Eye (tissue), 1 donor: ENCODE measurements around the gene KCNIP1.

Source experiments
- DNase-seq: peaks from one replicate; pipeline ENCODE4 v3.0.0-alpha.2; 2015

Gene KCNIP1

GRCh38 chr5:170603578-170604565, 100.1 kb downstream of the KCNIP1 start:
- peak; percentile 91 for DNase-seq

GRCh38 chr5:170606941-170607340, 103.1 kb downstream of the KCNIP1 start:
- DNase-seq: peak; percentile 77

GRCh38 chr5:170611449-170612090, 107.8 kb downstream of the KCNIP1 start:
- no peak for DNase-seq

GRCh38 chr5:170612256-170612678, 108.4 kb downstream of the KCNIP1 start:
- peak; percentile 90 for DNase-seq

- peak; percentile 71 for DNase-seq
Measured at GRCh38 chr5:170614065-170614490, 110.3 kb downstream of the KCNIP1 start.

- DNase-seq: no peak
Measured at GRCh38 chr5:170614720-170615119, 110.9 kb downstream of the KCNIP1 start.

GRCh38 chr5:170617533-170618490, 114.0 kb downstream of the KCNIP1 start:
- DNase-seq: no peak

GRCh38 chr5:170619869-170620268, 116.0 kb downstream of the KCNIP1 start:
- no peak for DNase-seq

- DNase-seq: no peak
Measured at GRCh38 chr5:170622933-170623332, 119.1 kb downstream of the KCNIP1 start.

GRCh38 chr5:170623576-170624181, 119.9 kb downstream of the KCNIP1 start:
- DNase-seq: peak; percentile 81

- no peak for DNase-seq
Measured at GRCh38 chr5:170625221-170626165, 121.7 kb downstream of the KCNIP1 start.

GRCh38 chr5:170626507-170627150, 122.8 kb downstream of the KCNIP1 start:
- no peak for DNase-seq

- DNase-seq: no peak
Measured at GRCh38 chr5:170627271-170627670, 123.5 kb downstream of the KCNIP1 start.

- DNase-seq: no peak
Measured at GRCh38 chr5:170628028-170628427, 124.2 kb downstream of the KCNIP1 start.

GRCh38 chr5:170628691-170629565, 125.1 kb downstream of the KCNIP1 start:
- peak; percentile 66 for DNase-seq

GRCh38 chr5:170629566-170630175, 125.9 kb downstream of the KCNIP1 start:
- no peak for DNase-seq

- DNase-seq: no peak
Measured at GRCh38 chr5:170630226-170630625, 126.4 kb downstream of the KCNIP1 start.

- no peak for DNase-seq
Measured at GRCh38 chr5:170630711-170631141, 126.9 kb downstream of the KCNIP1 start.
